Tibial artery (tissue), 4 donors: ENCODE measurements around the gene ASCL2.

Experiments
- DNase-seq, 2 donors: peaks; one replicate each; pipeline ENCODE4 v3.0.0-alpha.2; 2019
- H3K27ac ChIP-seq, 2 donors: fragments of 200-600 bp; sonication (generic) in 1 of 2; 1 replicate in 1 of 2; 2 replicates in 1 of 2; pipeline ENCODE4 v1.5.1; 2018 to 2019; ENCODE audit warnings: mild to moderate bottlenecking in 1 of 2
- H3K27me3 ChIP-seq, 2 donors: fragments of 200-600 bp; sonication (generic) in 1 of 2; one replicate each; pipeline versions ENCODE4 v1.5.1 to v1.6.0; 2016 to 2019
- H3K36me3 ChIP-seq, 3 donors: fragments of 200-600 bp; sonication (generic) in 2 of 3; one replicate each; pipeline ENCODE4 v1.5.1; 2016 to 2019; ENCODE audit warnings: mild to moderate bottlenecking in 2 of 3
- H3K4me1 ChIP-seq, 4 donors: fragments of 200-600 bp; sonication (generic) in 2 of 4; 1 replicate in 3 of 4; 2 replicates in 1 of 4; pipeline ENCODE4 v1.5.1; 2016 to 2019
- H3K4me3 ChIP-seq, 2 donors: fragments of 200-600 bp; sonication (generic) in 1 of 2; 1 replicate in 1 of 2; 2 replicates in 1 of 2; pipeline ENCODE4 v1.5.1; 2018 to 2019; ENCODE audit warnings: mild to moderate bottlenecking in 2 of 2
- H3K9me3 ChIP-seq, 3 donors: fragments of 200-600 bp; sonication (generic) in 1 of 3; one replicate each; pipeline ENCODE4 v1.5.1; 2016 to 2019
- intact Hi-C: fragments of 100-400 bp; cut with DNase I; formaldehyde crosslinking; loops from one replicate; pipeline ENCODE4 v1.15.0; 2023; ENCODE audit warnings: low total_unique reads
- TF ChIP-seq, protein P1 (sequence below), 2 experiments: fragments of 200-600 bp in 1 of 2; fragments of 450-650 bp in 1 of 2; IDR thresholded peaks; one replicate each; pipeline ENCODE4 v1.5.1; 2017 to 2019; ENCODE audit warnings: antibody characterized with exemption in 2 of 2, mild to moderate bottlenecking in 1 of 2, moderate library complexity in 1 of 2

ASCL2 gene

DNA sequence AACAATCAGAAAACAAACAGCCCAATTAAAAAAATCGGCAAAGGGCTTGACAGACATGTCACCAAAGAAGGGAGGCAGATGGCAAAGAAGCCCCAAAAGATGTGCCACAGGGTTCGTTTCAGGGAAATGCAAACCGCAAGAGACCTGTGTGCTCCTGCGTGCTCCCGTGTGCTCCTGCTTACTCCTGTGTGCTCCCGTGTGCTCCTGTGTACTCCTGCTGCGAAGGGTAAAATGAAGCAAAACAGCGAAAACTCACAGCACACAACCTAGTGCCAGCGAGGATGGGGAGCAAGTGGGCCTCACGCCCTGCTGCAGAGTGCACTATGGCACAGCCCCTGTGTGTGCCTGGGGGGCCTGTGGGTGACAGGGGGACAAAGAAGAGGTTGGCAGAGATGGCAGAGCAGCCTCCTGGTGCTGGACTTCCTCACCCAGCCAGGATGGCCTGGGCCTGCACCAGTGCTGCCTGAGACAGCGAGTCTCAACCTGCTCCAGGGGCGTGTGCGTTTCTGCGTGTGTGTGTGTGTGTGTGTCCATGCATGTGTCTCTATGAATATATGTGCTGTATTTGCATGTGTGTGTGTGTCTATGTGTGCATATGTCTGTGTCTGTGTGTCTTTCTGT is 14.0 kb downstream of the ASCL2 start:
- intact Hi-C loops = no loop called here
- Histone ChIP-seq H3K27ac (no peak overlapping the region), H3K4me3 (no peak overlapping the region)

DNA sequence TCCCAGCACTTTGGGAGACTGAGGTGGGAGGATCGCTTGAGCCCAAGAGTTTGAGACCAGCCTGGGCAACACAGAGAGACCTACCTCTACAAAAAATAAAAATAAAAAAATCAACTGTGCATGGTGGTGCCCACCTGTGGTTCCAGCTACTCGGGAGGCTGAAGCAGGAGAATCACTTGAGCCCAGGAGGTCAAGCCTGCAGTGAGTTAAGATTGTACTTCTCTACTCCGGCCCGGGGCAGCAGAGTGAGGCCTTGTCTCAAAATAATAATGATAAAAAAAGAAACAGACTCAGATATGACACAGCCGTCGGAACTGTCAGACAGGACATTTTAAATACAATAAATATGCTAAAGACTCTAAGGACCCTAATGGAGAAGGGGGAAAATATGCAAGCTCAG is 18.4 kb downstream of the ASCL2 start:
- no peak for DNase-seq
- TF ChIP-seq, protein P1, sequence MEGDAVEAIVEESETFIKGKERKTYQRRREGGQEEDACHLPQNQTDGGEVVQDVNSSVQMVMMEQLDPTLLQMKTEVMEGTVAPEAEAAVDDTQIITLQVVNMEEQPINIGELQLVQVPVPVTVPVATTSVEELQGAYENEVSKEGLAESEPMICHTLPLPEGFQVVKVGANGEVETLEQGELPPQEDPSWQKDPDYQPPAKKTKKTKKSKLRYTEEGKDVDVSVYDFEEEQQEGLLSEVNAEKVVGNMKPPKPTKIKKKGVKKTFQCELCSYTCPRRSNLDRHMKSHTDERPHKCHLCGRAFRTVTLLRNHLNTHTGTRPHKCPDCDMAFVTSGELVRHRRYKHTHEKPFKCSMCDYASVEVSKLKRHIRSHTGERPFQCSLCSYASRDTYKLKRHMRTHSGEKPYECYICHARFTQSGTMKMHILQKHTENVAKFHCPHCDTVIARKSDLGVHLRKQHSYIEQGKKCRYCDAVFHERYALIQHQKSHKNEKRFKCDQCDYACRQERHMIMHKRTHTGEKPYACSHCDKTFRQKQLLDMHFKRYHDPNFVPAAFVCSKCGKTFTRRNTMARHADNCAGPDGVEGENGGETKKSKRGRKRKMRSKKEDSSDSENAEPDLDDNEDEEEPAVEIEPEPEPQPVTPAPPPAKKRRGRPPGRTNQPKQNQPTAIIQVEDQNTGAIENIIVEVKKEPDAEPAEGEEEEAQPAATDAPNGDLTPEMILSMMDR (IDR thresholded peaks at IDR 0.05) = no peak
- intact Hi-C loops = no loop called here
- H3K4me1 ChIP-seq = peaks cover 0 to 2% (median 0%) of the 10 kb centered on the region in 4 donors
- no peak overlapping the region for H3K4me3 ChIP-seq
- no peaks in the 10 kb centered on the region for H3K9me3 ChIP-seq
- H3K36me3 ChIP-seq = no peaks in the 10 kb centered on the region
- peaks cover 0 to 27% of the 10 kb centered on the region in 2 donors for H3K27me3 ChIP-seq
- H3K27ac ChIP-seq = no peak overlapping the region

More for the DNA sequence above, 14.0 kb downstream of the ASCL2 start:
- Histone ChIP-seq H3K36me3 (no peaks in the 10 kb centered on the region), H3K4me1 (peaks cover 0 to 6% (median 0%) of the 10 kb centered on the region in 4 donors), H3K9me3 (no peaks in the 10 kb centered on the region), H3K27me3 (peaks cover 0 to 20% of the 10 kb centered on the region in 2 donors)
- TF ChIP-seq, protein P1 (IDR thresholded peaks at IDR 0.05) = no peak
- DNase-seq = peak in 1 of 2 donors; percentile 44

DNA sequence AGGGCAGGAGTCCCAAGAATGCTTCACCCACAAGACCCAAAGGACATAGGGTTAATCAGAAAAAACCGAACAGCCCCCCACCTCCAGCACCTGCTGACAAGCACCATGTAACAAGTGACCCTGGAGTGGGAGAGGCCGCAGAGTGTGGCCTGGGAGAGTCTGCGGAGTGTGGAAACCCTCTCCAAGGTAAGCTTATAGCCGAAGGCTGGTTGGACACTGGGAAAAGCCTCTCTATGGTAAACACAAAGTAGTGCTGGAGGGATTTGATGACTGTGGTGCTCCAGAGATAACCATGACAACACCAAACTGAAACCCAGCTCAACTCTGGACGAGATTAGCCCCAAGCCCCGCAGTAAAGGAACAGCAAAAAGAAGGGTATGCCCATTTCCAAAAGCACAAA is 19.2 kb downstream of the ASCL2 start:
- H3K27ac ChIP-seq = no peak overlapping the region
- intact Hi-C loops = no loop called here
- no peaks in the 10 kb centered on the region for H3K4me1 ChIP-seq
- no peaks in the 10 kb centered on the region for H3K36me3 ChIP-seq
- H3K27me3 ChIP-seq = peaks cover 0 to 27% of the 10 kb centered on the region in 2 donors
- no peak overlapping the region for H3K4me3 ChIP-seq
- peak in 1 of 2 donors; percentile 58 for DNase-seq
- TF ChIP-seq, protein P1 (IDR thresholded peaks at IDR 0.05) = no peak
- no peaks in the 10 kb centered on the region for H3K9me3 ChIP-seq

DNA sequence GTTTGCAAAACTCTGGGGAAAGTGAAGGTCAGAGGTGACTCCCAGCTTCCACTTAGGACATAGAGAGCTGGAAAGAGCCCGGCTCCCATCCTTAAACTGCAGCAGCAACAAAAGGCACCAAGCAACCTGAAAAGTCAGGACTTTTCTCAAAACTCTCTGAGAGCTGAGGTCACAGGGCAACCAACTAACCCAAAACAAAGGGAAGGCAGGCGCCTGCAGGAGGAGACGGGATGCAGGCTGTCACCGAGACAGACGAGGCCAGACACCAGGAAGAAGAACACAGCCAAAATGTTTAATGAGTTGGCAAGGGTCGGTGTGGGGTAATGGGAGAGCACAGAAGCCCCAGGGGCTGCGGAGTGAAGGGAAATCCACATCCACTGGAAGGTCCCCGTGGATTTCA is 19.9 kb downstream of the ASCL2 start:
- Histone ChIP-seq H3K4me3 (no peak overlapping the region), H3K27me3 (peaks cover 0 to 27% of the 10 kb centered on the region in 2 donors), H3K9me3 (no peaks in the 10 kb centered on the region), H3K36me3 (no peaks in the 10 kb centered on the region), H3K4me1 (no peaks in the 10 kb centered on the region), H3K27ac (no peak overlapping the region)
- intact Hi-C loops = no loop called here
- TF ChIP-seq, protein P1 (IDR thresholded peaks at IDR 0.05) = no peak
- no peak for DNase-seq

DNA sequence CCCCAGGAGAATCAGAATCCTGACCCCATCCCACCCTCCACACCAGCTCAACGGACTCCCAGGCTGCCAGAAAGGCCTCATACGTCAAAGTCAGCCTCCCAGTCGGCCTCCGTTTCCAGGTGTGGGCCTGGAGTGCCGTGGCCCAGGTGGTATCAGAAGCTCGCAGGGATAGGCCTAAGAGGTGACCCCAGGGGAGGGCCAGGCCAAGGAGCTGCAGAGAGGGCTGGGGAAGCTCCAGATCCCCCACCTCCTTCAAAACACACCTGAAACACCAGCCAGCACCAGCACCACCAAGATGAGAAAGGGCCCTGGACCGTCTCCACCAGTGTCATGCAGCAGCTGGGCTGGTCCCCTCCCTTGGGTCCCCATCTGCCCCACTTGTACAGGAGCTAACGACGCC is 20.3 kb downstream of the ASCL2 start:
- H3K4me3 ChIP-seq = no peak overlapping the region
- peaks cover 0 to 27% of the 10 kb centered on the region in 2 donors for H3K27me3 ChIP-seq
- no peaks in the 10 kb centered on the region for H3K36me3 ChIP-seq
- no peak for DNase-seq
- intact Hi-C loops = no loop called here
- H3K27ac ChIP-seq = no peak overlapping the region
- TF ChIP-seq, protein P1 (IDR thresholded peaks at IDR 0.05) = no peak
- H3K4me1 ChIP-seq = no peaks in the 10 kb centered on the region
- H3K9me3 ChIP-seq = no peaks in the 10 kb centered on the region
